Measurements from ENCODE around the gene CHCHD1. TPM values are rescaled to one million over a fixed set of nuclear protein-coding genes. Genes with fewer than 3 reads are reported as not detected.
"Not testable (repeated sequence)": the region's sequence is repeated elsewhere in the genome, so short reads cannot be mapped to it uniquely, and the experiment has no call there.

Gene CHCHD1
- total RNA-seq, 1 donor from 2014 or later = 30.9 TPM

- no peak for DNase-seq (ENCODE audit: low read depth, low spot score)
Measured at GRCh38 chr10:73768881-73769280, 13.0 kb upstream of the CHCHD1 start.

DNA sequence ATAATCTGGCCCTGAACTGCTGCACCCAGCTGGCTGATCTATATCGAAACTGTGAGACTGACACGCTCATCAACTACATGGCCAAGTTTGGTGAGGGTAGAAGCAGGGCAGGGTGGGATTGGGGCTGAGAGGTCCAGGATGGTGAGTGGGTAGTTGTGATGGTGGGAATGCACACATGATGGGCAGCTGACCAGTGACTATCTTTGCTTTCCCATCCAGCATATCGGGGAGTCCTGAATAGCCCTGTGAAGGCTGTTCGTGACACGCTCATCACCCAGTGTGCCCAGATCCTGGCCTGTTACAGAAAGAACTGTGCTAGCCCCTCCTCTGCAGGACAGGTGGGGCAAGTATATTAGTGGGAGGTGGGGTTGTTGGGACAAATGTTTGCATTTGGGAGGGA lies 12.5 kb upstream of the CHCHD1 start:
- DNase-seq (ENCODE audit: low read depth, low spot score) = no peak

GRCh38 chr10:73771722-73772280 lies 10.0 kb upstream of the CHCHD1 start:
- no peak for DNase-seq (ENCODE audit: low read depth, low spot score)

DNA sequence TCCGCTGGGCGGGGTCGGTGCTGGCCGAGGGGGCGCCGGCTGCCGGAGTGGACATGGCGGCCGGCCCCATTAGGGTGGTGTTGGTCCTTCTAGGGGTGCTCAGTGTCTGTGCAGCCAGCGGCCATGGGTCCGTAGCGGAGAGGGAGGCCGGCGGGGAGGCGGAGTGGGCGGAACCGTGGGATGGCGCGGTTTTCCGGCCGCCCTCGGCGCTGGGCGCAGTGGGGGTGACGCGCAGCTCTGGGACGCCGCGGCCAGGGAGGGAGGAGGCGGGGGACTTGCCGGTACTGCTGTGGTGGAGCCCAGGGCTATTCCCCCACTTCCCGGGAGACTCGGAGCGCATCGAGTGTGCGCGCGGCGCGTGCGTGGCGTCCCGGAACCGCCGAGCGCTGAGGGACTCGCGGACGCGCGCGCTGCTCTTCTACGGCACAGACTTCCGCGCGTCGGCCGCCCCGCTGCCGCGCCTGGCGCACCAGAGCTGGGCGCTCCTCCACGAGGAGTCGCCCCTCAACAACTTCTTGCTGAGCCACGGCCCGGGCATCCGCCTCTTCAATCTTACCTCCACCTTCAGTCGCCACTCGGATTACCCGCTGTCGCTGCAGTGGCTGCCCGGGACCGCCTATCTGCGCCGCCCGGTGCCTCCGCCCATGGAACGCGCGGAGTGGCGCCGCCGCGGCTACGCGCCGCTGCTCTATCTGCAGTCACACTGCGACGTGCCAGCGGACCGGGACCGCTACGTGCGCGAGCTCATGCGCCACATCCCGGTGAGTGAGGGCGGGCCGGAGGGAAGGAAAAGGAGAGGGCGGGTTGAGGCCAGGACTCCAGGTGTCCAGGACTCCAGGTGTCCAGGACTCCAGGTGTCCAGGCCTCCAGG lies 9.3 kb upstream of the CHCHD1 start:
- no peak for DNase-seq (ENCODE audit: low read depth, low spot score)

DNA sequence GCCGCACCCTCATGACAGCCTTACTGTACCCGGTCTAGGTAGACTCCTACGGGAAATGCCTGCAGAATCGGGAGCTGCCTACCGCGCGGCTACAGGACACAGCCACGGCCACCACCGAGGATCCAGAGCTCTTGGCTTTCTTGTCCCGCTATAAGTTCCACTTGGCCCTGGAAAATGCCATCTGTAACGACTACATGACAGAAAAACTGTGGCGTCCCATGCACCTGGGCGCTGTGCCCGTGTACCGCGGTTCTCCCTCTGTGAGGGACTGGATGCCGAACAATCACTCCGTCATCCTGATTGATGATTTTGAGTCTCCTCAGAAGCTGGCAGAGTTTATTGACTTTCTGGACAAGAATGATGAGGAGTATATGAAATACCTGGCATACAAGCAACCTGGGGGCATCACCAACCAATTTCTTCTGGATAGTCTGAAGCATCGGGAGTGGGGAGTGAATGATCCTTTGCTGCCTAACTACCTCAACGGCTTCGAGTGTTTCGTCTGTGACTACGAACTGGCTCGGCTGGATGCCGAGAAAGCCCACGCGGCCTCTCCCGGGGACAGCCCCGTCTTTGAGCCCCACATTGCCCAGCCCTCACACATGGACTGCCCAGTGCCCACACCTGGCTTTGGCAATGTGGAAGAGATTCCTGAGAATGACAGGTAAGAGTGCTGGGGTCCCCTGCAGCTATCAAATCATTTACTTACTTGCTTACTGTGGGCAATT lies 8.5 kb upstream of the CHCHD1 start:
- DNase-seq (ENCODE audit: low read depth, low spot score) = no peak

DNA sequence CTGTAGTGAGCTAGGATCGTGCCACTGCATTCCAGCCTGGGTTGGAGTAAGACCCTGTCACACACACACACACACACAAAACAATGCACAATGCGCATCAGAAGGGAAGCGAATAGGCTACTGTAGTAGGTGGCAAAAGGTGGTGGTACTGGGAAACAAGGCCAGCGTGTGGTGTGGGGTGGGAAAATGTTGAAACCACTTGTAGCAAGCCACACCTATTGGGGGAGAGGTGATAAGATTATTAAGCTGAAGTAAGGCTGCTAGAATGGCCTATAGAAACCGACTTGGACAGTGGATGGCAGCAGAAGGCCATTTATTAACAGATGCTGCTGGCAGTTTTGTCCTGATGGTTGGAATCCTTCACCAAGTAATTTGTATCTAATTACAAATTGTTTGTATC lies 7.2 kb upstream of the CHCHD1 start:
- DNase-seq (ENCODE audit: low read depth, low spot score) = no peak

- no peak for DNase-seq (ENCODE audit: low read depth, low spot score)
Measured at GRCh38 chr10:73779018-73779417, 2.8 kb upstream of the CHCHD1 start.

DNA sequence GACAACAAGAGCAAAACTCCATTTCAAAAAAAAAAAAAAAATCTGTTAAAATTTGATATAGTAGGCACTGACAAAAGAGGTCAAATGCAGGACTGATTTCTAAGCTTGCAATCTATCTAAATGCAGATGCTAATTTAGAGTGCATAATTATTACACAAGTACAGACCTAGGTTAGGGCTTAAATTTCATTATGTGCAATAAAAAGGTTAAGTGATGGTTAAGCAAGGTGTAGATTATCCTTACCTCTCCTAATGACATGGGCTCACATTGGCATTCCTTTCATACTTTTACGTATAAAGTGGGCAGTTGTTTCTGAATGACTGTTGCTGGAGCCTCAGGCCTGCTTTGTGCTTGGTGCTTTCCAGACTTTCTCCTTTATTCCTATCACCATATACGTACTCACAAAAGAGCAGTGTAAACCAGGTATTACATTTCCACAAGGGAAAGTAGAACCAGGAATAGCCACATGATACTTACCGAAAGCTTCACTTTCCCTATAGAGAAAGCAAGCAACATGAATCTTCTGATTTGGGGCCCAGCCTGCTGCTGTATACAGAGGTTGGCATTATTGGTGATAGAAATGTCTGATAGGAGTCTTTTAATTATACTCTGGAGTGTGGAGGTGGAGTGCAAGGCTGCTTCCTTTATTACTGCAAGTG lies 2.2 kb upstream of the CHCHD1 start:
- DNase-seq (ENCODE audit: low read depth, low spot score) = no peak

- DNase-seq (ENCODE audit: low read depth, low spot score) = no peak
Measured at GRCh38 chr10:73780301-73780700, 1.5 kb upstream of the CHCHD1 start.

GRCh38 chr10:73780966-73781365 lies 882 bp upstream of the CHCHD1 start:
- no peak for DNase-seq (ENCODE audit: low read depth, low spot score)

DNA sequence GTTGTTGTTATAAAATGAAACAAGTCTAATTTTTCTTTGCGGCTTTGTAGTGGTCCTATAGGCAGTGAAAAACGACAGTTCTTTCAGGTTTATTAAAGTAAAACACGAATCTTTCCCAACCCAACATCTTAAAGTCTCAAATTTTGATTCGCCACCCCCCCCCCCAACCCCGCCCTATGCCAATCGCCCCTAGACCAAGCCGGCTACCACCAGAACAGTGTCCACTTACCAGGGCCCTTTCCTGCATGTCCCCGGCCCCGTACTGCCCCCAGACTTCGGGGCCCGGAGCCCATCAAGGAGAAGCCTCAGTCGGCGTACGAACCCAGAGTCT lies 335 bp upstream of the CHCHD1 start:
- DNase-seq (ENCODE audit: low read depth, low spot score) = no peak

DNA sequence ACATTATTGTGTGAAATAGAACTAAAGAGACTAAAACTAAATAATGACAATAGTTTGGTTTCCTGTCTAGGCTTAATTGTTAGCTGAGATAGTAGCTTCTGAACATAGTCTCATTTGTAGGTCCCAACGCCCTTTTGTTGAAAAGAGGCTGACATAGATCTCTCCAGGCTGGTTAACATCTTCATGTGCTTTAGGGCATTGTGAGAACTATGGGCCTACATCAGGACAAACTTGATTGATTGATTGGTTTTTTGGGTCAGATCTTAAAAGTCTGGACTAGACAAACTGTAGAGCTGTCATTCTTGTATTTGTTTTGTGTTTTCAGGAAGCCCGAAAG lies 869 bp downstream of the CHCHD1 start:
- DNase-seq (ENCODE audit: low read depth, low spot score) = no peak

DNA sequence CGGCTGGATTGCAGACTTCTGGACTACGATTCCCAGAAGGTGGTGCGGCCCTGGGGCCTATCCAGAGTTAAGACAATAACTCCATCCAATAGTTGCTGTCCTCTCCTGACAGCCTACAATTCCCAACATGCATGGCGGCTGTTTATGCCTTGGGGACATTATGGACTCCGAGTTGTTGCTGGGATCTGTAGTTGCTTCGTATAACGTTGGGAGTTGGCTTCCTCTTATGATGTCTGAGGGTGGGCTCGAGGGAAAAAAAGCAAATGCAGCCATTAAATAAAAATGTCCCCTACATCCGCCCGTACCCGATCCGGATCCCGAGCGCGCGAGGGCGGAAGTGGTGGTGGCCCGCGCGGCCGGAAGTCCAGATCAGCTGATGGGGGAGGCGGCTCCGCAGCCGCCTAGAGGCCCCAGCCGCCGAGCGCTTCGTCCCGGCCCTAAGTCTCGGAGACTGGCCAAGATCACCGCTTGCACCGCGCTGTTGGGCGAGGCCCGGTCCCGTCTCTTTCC lies 3.4 kb downstream of the CHCHD1 start, which contains the start of gene ZSWIM8:
ZSWIM8 (plus strand) TSS at position 396 of the 510 bp plus-strand sequence. CDS start 273 bp downstream, outside the sequence.
- peak; percentile 88 for DNase-seq (ENCODE audit: low read depth, low spot score)

GRCh38 chr10:73785721-73786511 lies 4.1 kb downstream of the CHCHD1 start:
- DNase-seq (ENCODE audit: low read depth, low spot score) = no peak

GRCh38 chr10:73786512-73786885 lies 4.7 kb downstream of the CHCHD1 start:
- DNase-seq (ENCODE audit: low read depth, low spot score) = no peak

DNA sequence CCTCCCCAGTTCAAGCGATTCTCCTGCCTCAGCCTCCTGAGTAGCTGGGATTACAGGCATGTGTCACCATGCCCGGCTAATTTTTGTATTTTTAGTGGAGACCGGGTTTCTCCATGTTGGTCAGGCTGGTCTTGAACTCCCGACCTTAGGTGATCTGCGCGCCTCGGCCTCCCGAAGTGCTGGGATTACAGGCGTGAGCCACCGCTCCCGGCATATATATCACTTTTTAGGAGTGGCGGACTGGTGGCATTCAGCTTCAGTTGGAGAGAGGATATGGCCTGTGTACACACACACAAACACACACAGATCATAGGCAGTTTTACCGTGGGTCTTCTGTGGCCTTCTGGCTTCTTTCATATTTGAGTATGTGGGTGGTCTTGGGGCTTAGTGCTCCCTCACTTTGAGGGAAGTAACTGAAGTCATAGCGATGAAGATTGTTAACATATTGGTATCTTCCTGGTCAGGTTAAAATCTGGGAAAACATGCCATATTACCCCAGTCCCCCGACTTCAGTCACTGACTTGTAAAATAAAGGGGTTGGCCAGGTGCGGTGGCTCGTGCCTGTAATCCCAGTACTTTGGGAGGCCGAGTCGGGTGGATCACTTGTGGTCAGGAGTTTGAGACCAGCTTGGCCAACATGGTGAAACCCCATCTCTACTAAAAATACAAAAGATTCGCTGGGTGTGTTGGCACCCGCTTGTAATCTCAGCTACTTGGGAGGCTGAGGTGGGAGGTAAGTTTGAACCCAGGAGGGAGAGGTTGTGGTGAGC lies 5.4 kb downstream of the CHCHD1 start:
- not testable (repeated sequence) for DNase-seq (ENCODE audit: low read depth, low spot score)

- DNase-seq (ENCODE audit: low read depth, low spot score) = no peak
Measured at GRCh38 chr10:73788864-73789658, 7.2 kb downstream of the CHCHD1 start.

DNA sequence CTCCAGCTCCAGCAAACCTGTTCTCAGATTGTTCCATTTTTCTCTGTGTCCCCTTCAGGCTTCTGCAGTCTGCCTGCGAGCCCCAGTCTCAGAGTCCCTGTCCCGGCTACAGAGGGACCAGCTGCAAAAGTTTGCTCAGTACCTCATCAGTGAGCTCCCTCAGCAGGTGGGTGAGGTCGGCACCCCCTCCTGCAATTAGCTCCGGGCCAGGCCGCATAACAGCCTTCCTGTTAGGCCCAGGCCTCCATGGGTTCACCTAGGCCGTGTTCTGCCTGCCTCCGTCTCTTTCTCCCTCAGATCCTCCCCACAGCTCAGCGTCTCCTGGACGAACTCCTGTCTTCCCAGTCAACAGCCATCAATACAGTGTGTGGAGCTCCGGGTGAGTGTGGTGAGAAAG lies 7.8 kb downstream of the CHCHD1 start:
- no peak for DNase-seq (ENCODE audit: low read depth, low spot score)

GRCh38 chr10:73790886-73791625 lies 9.2 kb downstream of the CHCHD1 start:
- no peak for DNase-seq (ENCODE audit: low read depth, low spot score)

Data from pulmonary artery endothelial cell (primary cell).